ENCODE results near the gene EGFL6.

DNA sequence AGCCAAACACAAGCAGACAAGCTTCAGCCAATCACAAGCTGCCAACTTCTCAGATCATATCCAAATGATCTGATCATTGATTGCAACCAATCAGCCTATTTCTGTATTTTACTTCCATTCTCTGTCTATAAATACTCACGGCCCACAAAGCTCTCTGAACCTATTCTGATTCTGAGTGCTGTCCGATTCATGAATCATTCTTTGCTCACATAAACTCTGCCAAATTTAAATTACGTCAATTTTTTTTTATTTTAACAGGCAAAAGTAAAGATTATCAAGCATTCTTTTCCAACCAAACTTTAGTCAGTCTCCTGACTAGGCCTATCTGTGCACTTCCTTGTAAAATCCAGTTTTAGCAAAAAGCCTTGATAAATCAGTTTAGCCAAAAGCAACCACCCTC, 81.7 kb downstream of the EGFL6 start:
- no peak for TF ChIP-seq ZNF155 (tag by site-specific recombination; IDR thresholded peaks at IDR 0.05)
- TF ChIP-seq, protein P1, sequence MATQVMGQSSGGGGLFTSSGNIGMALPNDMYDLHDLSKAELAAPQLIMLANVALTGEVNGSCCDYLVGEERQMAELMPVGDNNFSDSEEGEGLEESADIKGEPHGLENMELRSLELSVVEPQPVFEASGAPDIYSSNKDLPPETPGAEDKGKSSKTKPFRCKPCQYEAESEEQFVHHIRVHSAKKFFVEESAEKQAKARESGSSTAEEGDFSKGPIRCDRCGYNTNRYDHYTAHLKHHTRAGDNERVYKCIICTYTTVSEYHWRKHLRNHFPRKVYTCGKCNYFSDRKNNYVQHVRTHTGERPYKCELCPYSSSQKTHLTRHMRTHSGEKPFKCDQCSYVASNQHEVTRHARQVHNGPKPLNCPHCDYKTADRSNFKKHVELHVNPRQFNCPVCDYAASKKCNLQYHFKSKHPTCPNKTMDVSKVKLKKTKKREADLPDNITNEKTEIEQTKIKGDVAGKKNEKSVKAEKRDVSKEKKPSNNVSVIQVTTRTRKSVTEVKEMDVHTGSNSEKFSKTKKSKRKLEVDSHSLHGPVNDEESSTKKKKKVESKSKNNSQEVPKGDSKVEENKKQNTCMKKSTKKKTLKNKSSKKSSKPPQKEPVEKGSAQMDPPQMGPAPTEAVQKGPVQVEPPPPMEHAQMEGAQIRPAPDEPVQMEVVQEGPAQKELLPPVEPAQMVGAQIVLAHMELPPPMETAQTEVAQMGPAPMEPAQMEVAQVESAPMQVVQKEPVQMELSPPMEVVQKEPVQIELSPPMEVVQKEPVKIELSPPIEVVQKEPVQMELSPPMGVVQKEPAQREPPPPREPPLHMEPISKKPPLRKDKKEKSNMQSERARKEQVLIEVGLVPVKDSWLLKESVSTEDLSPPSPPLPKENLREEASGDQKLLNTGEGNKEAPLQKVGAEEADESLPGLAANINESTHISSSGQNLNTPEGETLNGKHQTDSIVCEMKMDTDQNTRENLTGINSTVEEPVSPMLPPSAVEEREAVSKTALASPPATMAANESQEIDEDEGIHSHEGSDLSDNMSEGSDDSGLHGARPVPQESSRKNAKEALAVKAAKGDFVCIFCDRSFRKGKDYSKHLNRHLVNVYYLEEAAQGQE (tag by site-specific recombination; IDR thresholded peaks at IDR 0.05): no peak
- TF ChIP-seq, protein P2, sequence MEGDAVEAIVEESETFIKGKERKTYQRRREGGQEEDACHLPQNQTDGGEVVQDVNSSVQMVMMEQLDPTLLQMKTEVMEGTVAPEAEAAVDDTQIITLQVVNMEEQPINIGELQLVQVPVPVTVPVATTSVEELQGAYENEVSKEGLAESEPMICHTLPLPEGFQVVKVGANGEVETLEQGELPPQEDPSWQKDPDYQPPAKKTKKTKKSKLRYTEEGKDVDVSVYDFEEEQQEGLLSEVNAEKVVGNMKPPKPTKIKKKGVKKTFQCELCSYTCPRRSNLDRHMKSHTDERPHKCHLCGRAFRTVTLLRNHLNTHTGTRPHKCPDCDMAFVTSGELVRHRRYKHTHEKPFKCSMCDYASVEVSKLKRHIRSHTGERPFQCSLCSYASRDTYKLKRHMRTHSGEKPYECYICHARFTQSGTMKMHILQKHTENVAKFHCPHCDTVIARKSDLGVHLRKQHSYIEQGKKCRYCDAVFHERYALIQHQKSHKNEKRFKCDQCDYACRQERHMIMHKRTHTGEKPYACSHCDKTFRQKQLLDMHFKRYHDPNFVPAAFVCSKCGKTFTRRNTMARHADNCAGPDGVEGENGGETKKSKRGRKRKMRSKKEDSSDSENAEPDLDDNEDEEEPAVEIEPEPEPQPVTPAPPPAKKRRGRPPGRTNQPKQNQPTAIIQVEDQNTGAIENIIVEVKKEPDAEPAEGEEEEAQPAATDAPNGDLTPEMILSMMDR (tag by site-specific recombination; IDR thresholded peaks at IDR 0.05): no peak
- TF ChIP-seq ZNF423 (tag by site-specific recombination; IDR thresholded peaks at IDR 0.05): no peak
- TF ChIP-seq, protein P3, sequence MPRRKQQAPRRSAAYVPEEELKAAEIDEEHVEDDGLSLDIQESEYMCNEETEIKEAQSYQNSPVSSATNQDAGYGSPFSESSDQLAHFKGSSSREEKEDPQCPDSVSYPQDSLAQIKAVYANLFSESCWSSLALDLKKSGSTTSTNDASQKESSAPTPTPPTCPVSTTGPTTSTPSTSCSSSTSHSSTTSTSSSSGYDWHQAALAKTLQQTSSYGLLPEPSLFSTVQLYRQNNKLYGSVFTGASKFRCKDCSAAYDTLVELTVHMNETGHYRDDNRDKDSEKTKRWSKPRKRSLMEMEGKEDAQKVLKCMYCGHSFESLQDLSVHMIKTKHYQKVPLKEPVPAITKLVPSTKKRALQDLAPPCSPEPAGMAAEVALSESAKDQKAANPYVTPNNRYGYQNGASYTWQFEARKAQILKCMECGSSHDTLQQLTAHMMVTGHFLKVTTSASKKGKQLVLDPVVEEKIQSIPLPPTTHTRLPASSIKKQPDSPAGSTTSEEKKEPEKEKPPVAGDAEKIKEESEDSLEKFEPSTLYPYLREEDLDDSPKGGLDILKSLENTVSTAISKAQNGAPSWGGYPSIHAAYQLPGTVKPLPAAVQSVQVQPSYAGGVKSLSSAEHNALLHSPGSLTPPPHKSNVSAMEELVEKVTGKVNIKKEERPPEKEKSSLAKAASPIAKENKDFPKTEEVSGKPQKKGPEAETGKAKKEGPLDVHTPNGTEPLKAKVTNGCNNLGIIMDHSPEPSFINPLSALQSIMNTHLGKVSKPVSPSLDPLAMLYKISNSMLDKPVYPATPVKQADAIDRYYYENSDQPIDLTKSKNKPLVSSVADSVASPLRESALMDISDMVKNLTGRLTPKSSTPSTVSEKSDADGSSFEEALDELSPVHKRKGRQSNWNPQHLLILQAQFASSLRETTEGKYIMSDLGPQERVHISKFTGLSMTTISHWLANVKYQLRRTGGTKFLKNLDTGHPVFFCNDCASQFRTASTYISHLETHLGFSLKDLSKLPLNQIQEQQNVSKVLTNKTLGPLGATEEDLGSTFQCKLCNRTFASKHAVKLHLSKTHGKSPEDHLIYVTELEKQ (tag by site-specific recombination; IDR thresholded peaks at IDR 0.05; ENCODE audit: borderline replicate concordance): no peak
- TF ChIP-seq RBAK (tag by site-specific recombination; IDR thresholded peaks at IDR 0.05): no peak
- TF ChIP-seq ZNF23 (tag by site-specific recombination; IDR thresholded peaks at IDR 0.05; ENCODE audit: borderline replicate concordance): no peak
- TF ChIP-seq, protein P4, sequence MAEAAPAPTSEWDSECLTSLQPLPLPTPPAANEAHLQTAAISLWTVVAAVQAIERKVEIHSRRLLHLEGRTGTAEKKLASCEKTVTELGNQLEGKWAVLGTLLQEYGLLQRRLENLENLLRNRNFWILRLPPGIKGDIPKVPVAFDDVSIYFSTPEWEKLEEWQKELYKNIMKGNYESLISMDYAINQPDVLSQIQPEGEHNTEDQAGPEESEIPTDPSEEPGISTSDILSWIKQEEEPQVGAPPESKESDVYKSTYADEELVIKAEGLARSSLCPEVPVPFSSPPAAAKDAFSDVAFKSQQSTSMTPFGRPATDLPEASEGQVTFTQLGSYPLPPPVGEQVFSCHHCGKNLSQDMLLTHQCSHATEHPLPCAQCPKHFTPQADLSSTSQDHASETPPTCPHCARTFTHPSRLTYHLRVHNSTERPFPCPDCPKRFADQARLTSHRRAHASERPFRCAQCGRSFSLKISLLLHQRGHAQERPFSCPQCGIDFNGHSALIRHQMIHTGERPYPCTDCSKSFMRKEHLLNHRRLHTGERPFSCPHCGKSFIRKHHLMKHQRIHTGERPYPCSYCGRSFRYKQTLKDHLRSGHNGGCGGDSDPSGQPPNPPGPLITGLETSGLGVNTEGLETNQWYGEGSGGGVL (tag by site-specific recombination; IDR thresholded peaks at IDR 0.05): no peak
- TF ChIP-seq ZNF529 (tag by site-specific recombination; IDR thresholded peaks at IDR 0.05; ENCODE audit: insufficient replicate concordance): no peak
